HG03135 (cell line): ENCODE results near the gene ACTG2.

Source experiments
- ATAC-seq: cut with Tn5 transposase; IDR thresholded peaks from one replicate; pipeline ENCODE4 v1.9.1; 2021; ENCODE audit warnings: mild to moderate bottlenecking, moderate library complexity; ENCODE audit not compliant: unreplicated experiment

The ACTG2 gene

GRCh38 chr2:73911548-73912208 lies 18.9 kb downstream of the ACTG2 start:
- ATAC-seq = no peak

GRCh38 chr2:73913414-73914054 lies 20.7 kb downstream of the ACTG2 start:
- ATAC-seq = no peak

GRCh38 chr2:73914667-73915066 lies 21.9 kb downstream of the ACTG2 start:
- ATAC-seq = no peak

- no peak for ATAC-seq
Measured at GRCh38 chr2:73915437-73915993, 22.7 kb downstream of the ACTG2 start.

GRCh38 chr2:73916666-73917065 lies 23.9 kb downstream of the ACTG2 start:
- ATAC-seq = no peak

- no peak for ATAC-seq
Measured at GRCh38 chr2:73917296-73917695, 24.5 kb downstream of the ACTG2 start.

GRCh38 chr2:73917696-73918207 lies 24.9 kb downstream of the ACTG2 start:
- ATAC-seq = no peak

- no peak for ATAC-seq
Measured at GRCh38 chr2:73918856-73919255, 26.0 kb downstream of the ACTG2 start.

GRCh38 chr2:73919596-73920228 lies 26.9 kb downstream of the ACTG2 start:
- no peak for ATAC-seq

- no peak for ATAC-seq
Measured at GRCh38 chr2:73920577-73921545, 28.1 kb downstream of the ACTG2 start.

GRCh38 chr2:73921581-73921980 lies 28.8 kb downstream of the ACTG2 start:
- no peak for ATAC-seq

- ATAC-seq = no peak
Measured at GRCh38 chr2:73922681-73923080, 29.9 kb downstream of the ACTG2 start.

GRCh38 chr2:73925033-73925704 lies 32.4 kb downstream of the ACTG2 start:
- ATAC-seq = no peak

GRCh38 chr2:73925853-73926492 lies 33.2 kb downstream of the ACTG2 start:
- ATAC-seq = no peak

GRCh38 chr2:73926493-73927327 lies 33.9 kb downstream of the ACTG2 start, which contains the start of gene DGUOK:
DGUOK (plus strand) TSS chr2:73926880; CDS start chr2:73926911, 31 bp downstream.
- peak; percentile 100 for ATAC-seq

GRCh38 chr2:73927344-73927743 lies 34.5 kb downstream of the ACTG2 start:
- no peak for ATAC-seq

GRCh38 chr2:73928963-73929347 lies 36.1 kb downstream of the ACTG2 start:
- no peak for ATAC-seq

GRCh38 chr2:73930386-73930785 lies 37.6 kb downstream of the ACTG2 start:
- no peak for ATAC-seq
